HG02571 (cell line): Measurements from ENCODE around the gene SH3RF2.
"Not testable (repeated sequence)": the region's sequence is repeated elsewhere in the genome, so short reads cannot be mapped to it uniquely, and the experiment has no call there.

ENCODE experiments used
- ATAC-seq: cut with Tn5 transposase; IDR thresholded peaks from one replicate; pipeline ENCODE4 v1.9.1; 2021; ENCODE audit warnings: mild to moderate bottlenecking, moderate library complexity; ENCODE audit not compliant: unreplicated experiment

Gene SH3RF2

DNA sequence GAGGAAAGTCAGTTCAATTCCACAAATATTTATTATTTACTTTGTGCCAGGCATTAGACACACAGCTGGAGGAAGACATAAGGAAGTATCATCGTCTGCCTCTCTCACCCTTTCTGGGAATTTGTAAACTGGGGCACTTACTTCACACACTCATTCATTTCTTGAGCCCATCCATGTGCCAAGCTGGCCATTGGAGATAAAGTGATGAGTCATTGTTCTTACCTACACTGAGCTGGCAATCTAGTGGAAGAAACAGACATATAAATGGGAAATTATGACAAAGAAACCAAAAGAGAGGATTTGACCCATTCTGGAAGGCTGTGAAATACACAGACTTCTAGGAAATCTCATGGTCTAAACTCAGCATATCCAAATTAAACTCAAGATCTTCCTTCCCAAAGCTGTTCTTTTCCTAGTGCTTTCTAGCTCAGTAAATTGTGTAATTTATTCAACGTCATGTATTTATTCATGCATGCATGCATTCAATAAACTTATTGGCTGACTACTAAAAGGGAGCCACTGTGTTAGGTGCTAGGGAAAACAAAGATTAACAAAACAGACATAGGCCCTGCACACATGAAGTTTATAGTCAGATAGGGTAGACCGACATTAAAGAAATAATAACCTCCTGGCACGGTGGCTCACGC is 65.3 kb downstream of the SH3RF2 start:
- ATAC-seq: no peak

- ATAC-seq: no peak
These were observed 66.1 kb downstream of the SH3RF2 start for GRCh38 chr5:146002491-146002890.

GRCh38 chr5:146003852-146004251 is 67.5 kb downstream of the SH3RF2 start:
- ATAC-seq: no peak

GRCh38 chr5:146005264-146005663 is 68.9 kb downstream of the SH3RF2 start:
- no peak for ATAC-seq

GRCh38 chr5:146005723-146006122 is 69.3 kb downstream of the SH3RF2 start:
- no peak for ATAC-seq

GRCh38 chr5:146006470-146007190 is 70.3 kb downstream of the SH3RF2 start:
- no peak for ATAC-seq

- ATAC-seq: no peak
These were observed 70.9 kb downstream of the SH3RF2 start for GRCh38 chr5:146007270-146007669.

DNA sequence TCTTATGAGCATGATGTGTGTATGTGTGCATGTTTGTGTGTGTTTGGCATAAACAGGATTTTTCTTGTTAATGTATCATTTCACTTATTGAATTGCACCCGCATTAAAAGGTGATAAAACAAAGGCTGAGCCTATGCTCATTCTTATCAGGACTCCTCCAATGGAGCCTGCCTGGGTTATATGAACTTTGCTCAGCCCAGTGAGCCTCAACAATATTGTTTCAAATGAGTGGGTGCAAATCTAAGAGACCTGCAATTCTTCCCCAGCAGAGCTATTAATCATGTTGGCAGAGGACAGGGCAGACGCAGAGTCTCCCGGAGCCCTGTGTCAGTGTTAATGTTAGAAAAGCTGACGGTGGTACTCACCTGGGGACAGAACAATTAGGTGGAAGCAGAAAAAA is 71.6 kb downstream of the SH3RF2 start:
- ATAC-seq: no peak

DNA sequence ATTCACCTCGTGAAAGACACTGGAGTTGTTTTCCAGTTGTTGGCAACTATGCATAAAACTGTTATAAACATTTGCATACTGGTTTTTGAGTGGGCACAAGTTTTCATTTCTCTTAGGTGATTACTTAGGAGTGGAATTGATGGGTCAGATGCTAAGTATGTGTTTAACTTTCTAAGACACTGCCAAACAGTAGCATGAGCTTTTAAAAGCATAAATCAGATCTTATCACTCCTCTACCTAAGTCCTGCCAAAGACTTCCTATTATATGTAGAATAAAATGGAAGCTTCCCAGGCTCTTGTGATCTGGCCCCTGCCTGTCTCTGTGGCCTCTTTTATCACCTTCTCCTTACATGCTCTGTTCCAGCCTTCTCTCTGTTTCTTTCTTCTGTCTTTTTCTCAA is 72.6 kb downstream of the SH3RF2 start:
- ATAC-seq: no peak

GRCh38 chr5:146010447-146010846 is 74.1 kb downstream of the SH3RF2 start:
- ATAC-seq: not testable (repeated sequence)

GRCh38 chr5:146013761-146014160 is 77.4 kb downstream of the SH3RF2 start:
- ATAC-seq: no peak

DNA sequence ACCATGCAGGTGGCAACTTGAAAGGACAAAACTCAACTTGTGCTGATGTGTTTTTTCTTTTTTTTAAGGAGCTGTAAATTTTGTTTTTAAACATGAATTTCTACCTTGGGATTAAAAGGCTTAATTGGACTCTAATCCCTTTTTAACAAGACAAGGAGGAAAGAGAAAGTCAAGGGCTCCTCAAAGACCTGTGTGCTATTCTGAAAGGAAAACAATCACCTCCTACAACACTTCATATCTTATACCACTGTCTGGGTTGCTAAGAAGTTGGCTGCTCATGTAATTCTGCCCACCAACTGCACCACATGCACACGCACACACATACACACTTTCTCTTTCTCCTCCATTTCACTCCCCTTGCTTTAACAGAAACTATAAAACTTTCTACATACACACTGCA is 78.6 kb downstream of the SH3RF2 start:
- ATAC-seq: no peak

GRCh38 chr5:146016764-146017484 is 80.5 kb downstream of the SH3RF2 start:
- no peak for ATAC-seq

- no peak for ATAC-seq
These were observed 82.4 kb downstream of the SH3RF2 start for GRCh38 chr5:146018514-146019375.

DNA sequence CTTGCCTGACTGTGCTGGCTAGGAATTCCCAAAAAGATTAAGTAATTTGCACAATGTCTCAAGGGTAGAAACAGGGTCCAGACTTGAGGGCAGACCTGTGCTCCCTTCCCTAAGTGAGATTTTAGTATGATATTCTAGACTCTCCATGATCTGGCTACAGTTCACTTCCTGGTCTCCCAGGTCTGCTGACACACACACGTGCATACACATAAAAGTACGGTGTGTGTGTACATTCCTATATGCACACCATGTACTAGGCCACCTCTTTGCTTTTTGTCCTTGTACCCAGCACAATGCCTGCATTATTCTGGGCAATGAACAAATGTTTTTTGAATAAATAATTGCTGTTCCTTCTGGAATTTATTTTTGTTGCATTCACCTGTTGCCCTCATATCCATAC is 83.7 kb downstream of the SH3RF2 start:
- ATAC-seq: no peak

GRCh38 chr5:146024034-146024433 is 87.7 kb downstream of the SH3RF2 start:
- ATAC-seq: no peak

DNA sequence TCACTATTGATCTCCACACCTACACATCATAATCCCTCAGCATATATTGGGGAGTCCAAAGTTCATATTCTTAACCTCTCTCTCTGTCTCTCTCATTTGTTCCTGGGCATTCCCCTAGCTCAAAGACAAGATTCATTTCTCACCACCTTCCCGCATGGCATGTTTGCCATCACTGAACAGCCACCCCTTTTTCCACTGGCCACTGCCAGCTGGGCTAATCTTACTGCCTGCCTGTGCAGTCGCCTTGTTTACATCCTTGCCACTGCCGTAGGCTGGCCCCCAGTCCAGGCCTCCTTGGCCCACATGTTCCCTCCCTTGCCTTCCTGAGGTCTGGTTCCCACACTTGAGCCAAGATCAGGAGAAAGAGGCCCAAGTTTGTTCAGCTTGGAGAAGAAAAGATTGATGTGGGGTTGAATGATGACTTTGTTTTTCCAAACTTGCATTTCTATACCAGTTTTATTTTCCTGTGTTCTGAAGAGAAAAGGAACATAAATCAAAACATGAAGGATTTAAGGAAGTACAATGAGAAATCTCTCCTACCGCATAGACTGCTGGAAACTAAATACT is 88.8 kb downstream of the SH3RF2 start:
- no peak for ATAC-seq

- ATAC-seq: no peak
These were observed 89.3 kb downstream of the SH3RF2 start for GRCh38 chr5:146025681-146026080.

- no peak for ATAC-seq
These were observed 90.1 kb downstream of the SH3RF2 start for GRCh38 chr5:146026307-146027010.

- no peak for ATAC-seq
These were observed 91.4 kb downstream of the SH3RF2 start for GRCh38 chr5:146027751-146028150.
